Measurements from ENCODE around the gene KDM7A. TPM values are rescaled to one million over a fixed set of nuclear protein-coding genes. Genes with fewer than 3 reads are reported as not detected.

KDM7A gene
- total and polyA plus RNA-seq, 2 of the 8 experiments (the other 6 are each of a cell fraction or from before 2014, with no cell fraction given): 2.2 to 12.5 TPM

DNA sequence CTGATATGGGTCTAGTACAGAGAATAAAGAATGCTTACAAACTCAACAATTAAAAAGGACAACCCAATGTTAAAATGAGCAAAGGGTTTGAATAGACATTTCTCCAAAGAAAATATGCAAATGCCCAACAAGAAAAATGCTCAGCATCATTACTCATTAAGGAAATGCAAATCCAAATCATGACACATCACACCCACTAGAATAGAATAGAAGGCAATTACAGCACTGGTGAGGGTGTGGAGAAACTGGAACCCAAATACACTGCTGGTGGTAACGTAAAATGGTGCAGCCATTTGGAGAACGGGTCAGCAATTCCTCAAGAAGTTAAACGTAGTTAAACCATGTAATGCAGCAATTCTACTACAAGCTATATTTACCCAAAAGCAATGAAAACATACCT lies 53.8 kb downstream of the KDM7A start:
- Histone ChIP-seq H3K36me3 (ENCODE audit: control insufficient read depth in 2 of 4, insufficient read depth in 4 of 4, low read length in 3 of 4) (0 out of 8 replicates have a peak, but pooled peaks cover 0 to 2% (median 0%) of the 10 kb centered on the region in 4 experiments), H4K5ac (ENCODE audit: insufficient read length, low read depth, low read length) (no peak overlapping the region), H3K9me3 (ENCODE audit: insufficient read depth in 2 of 2, low read depth in 1 of 2, low read length in 1 of 2) (no peaks in the 10 kb centered on the region), H2AFZ (ENCODE audit: low read length) (no peak overlapping the region), H3K23me2 (ENCODE audit: low read depth, low read length) (no peaks in the 10 kb centered on the region), H3K4ac (replicated peaks; ENCODE audit: insufficient read length, low read depth, low read length) (no peak overlapping the region), H3K18ac (ENCODE audit: extremely low read depth, low read length) (no peak overlapping the region), H3K56ac (replicated peaks; ENCODE audit: insufficient read length, low read depth, low read length) (no peak overlapping the region), H3K4me1 (replicated peaks in 1 of 4; ENCODE audit: control insufficient read depth in 3 of 4, insufficient read depth in 4 of 4, low read length in 3 of 4) (no peaks in the 10 kb centered on the region), H3K14ac (ENCODE audit: insufficient read length) (no peak overlapping the region), H3K27me3 (replicated peaks in 1 of 4; ENCODE audit: control insufficient read depth in 3 of 4, extremely low read depth in 1 of 4, insufficient read depth in 3 of 4, low read length in 3 of 4) (no peaks in the 10 kb centered on the region), H2BK20ac (ENCODE audit: low read length) (no peak overlapping the region), H2BK12ac (ENCODE audit: low read depth, low read length) (no peak overlapping the region), H3K9ac (replicated peaks in 1 of 4; ENCODE audit: extremely low read depth in 1 of 4, low read depth in 3 of 4, low read length in 3 of 4) (no peak overlapping the region), H3K27ac (ENCODE audit: low read depth, low read length) (no peak overlapping the region), H3K79me1 (ENCODE audit: low read depth, low read length) (no peaks in the 10 kb centered on the region), H4K8ac (ENCODE audit: extremely low read depth, insufficient read depth, low read length) (no peak overlapping the region), H2AK5ac (ENCODE audit: low read depth, low read length) (no peak overlapping the region), H4K20me1 (replicated peaks in 1 of 2; ENCODE audit: control insufficient read depth in 1 of 2, insufficient read depth in 2 of 2, low read length in 2 of 2) (no peaks in the 10 kb centered on the region), H3K79me2 (ENCODE audit: control insufficient read depth in 1 of 2, insufficient read depth in 2 of 2, low read length in 2 of 2) (no peaks in the 10 kb centered on the region), H2BK5ac (ENCODE audit: low read depth, low read length) (no peak overlapping the region), H3K4me2 (ENCODE audit: insufficient read depth in 1 of 2, low read depth in 2 of 2, low read length in 2 of 2) (no peak overlapping the region), H3K4me3 (ENCODE audit: extremely low read depth in 1 of 4, insufficient read depth in 2 of 4, low read depth in 3 of 4, low read length in 4 of 4) (no peak overlapping the region), H2BK15ac (ENCODE audit: low read length) (no peak overlapping the region), H3K23ac (ENCODE audit: insufficient read length) (no peak overlapping the region), H4K91ac (replicated peaks; ENCODE audit: insufficient read length, low read length) (no peak overlapping the region), H2BK120ac (replicated peaks; ENCODE audit: low read depth, low read length) (no peak overlapping the region)
- TF ChIP-seq KDM5A (IDR thresholded peaks at IDR 0.05; ENCODE audit: low read length) (no peak), SUZ12 (IDR thresholded peaks at IDR 0.05; ENCODE audit: low read length) (no peak), SRF (IDR thresholded peaks at IDR 0.05; ENCODE audit: low read depth, low read length) (no peak), RFX5 (IDR thresholded peaks at IDR 0.05; ENCODE audit: borderline replicate concordance, low read depth, low read length) (no peak), EZH2 (IDR thresholded peaks at IDR 0.05; ENCODE audit: low read depth, low read length, severe bottlenecking) (no peak), SIX5 (IDR thresholded peaks at IDR 0.05; ENCODE audit: low read depth, low read length) (no peak), SIN3A (conservative IDR thresholded peaks at IDR 0.05 in 1 of 2, IDR thresholded peaks at IDR 0.05 in 1 of 2; ENCODE audit: low read depth in 1 of 2, low read length in 2 of 2) (no peak), CREB1 (IDR thresholded peaks at IDR 0.05) (no peak), TAF7 (optimal IDR thresholded peaks at IDR 0.05; ENCODE audit: borderline replicate concordance, low read depth, low read length) (no peak), TEAD4 (IDR thresholded peaks at IDR 0.05; ENCODE audit: low read depth, low read length) (no peak), NRF1 (IDR thresholded peaks at IDR 0.05; ENCODE audit: low read depth, low read length) (no peak), GABPA (IDR thresholded peaks at IDR 0.05; ENCODE audit: borderline replicate concordance, insufficient read depth, low read length) (no peak), RNF2 (IDR thresholded peaks at IDR 0.05; ENCODE audit: borderline replicate concordance, low read depth, low read length, missing control alignments, poor library complexity, severe bottlenecking) (no peak), SP2 (IDR thresholded peaks at IDR 0.05; ENCODE audit: low read length) (no peak)
- ChIA-PET CTCF (ENCODE audit: partially characterized antibody) (interaction anchor here (1.5 kb wide), 1 partner anchor 14 kb away, joined by 4 read pairs; no protein-coding TSS in a partner anchor), POLR2A (ENCODE audit: partially characterized antibody) (no interaction called here)
- no peak for FAIRE-seq
- DNase-seq (ENCODE audit: low read depth in 1 of 2, low spot score in 2 of 2): no peak
- WGBS, 2 experiments (ENCODE audit: extremely low coverage in 1 of 2, insufficient coverage in 1 of 2, insufficient read length in 1 of 2, insufficient replicate concordance in 2 of 2, low coverage in 1 of 2, low lambda C conversion rate in 2 of 2, missing lambda C conversion rate in 1 of 2): 96% methylated on average over 3 of the region's 3 CpGs; no CpG with 5 or more reads in 1 of the 2 experiments
